Activated T-cell treated with anti-CD3 and anti-CD28 coated beads, Interleukin-2, amount 50 U/mL, for 1 hour (primary cell): ENCODE results near the gene NSF.
"Not testable (repeated sequence)": the region's sequence is repeated elsewhere in the genome, so short reads cannot be mapped to it uniquely, and the experiment has no call there.

Source experiments
- DNase-seq: peaks from one replicate; pipeline ENCODE4 v3.0.0-alpha.2; 2020

NSF gene

GRCh38 chr17:46632146-46632545 lies 41.7 kb downstream of the NSF start:
- not testable (repeated sequence) for DNase-seq

- not testable (repeated sequence) for DNase-seq
Measured at GRCh38 chr17:46634844-46635243, 44.4 kb downstream of the NSF start.

GRCh38 chr17:46641861-46642656 lies 51.6 kb downstream of the NSF start:
- not testable (repeated sequence) for DNase-seq

- DNase-seq: not testable (repeated sequence)
Measured at GRCh38 chr17:46647251-46647650, 56.8 kb downstream of the NSF start.

GRCh38 chr17:46647688-46648278 lies 57.3 kb downstream of the NSF start:
- not testable (repeated sequence) for DNase-seq

GRCh38 chr17:46649246-46649645 lies 58.8 kb downstream of the NSF start:
- DNase-seq: not testable (repeated sequence)

- DNase-seq: not testable (repeated sequence)
Measured at GRCh38 chr17:46652024-46652643, 61.7 kb downstream of the NSF start.

GRCh38 chr17:46658235-46658634 lies 67.8 kb downstream of the NSF start:
- not testable (repeated sequence) for DNase-seq

GRCh38 chr17:46659702-46660101 lies 69.2 kb downstream of the NSF start:
- not testable (repeated sequence) for DNase-seq

- DNase-seq: not testable (repeated sequence)
Measured at GRCh38 chr17:46663123-46663522, 72.7 kb downstream of the NSF start.

- DNase-seq: not testable (repeated sequence)
Measured at GRCh38 chr17:46663552-46663951, 73.1 kb downstream of the NSF start.

- not testable (repeated sequence) for DNase-seq
Measured at GRCh38 chr17:46665969-46666368, 75.5 kb downstream of the NSF start.

- not testable (repeated sequence) for DNase-seq
Measured at GRCh38 chr17:46670789-46671188, 80.3 kb downstream of the NSF start.

- not testable (repeated sequence) for DNase-seq
Measured at GRCh38 chr17:46672777-46673176, 82.3 kb downstream of the NSF start.

- DNase-seq: not testable (repeated sequence)
Measured at GRCh38 chr17:46677819-46678218, 87.3 kb downstream of the NSF start.

GRCh38 chr17:46683653-46684052 lies 93.2 kb downstream of the NSF start:
- not testable (repeated sequence) for DNase-seq

GRCh38 chr17:46685284-46685683 lies 94.8 kb downstream of the NSF start:
- not testable (repeated sequence) for DNase-seq

GRCh38 chr17:46692196-46692595 lies 101.7 kb downstream of the NSF start:
- not testable (repeated sequence) for DNase-seq

- not testable (repeated sequence) for DNase-seq
Measured at GRCh38 chr17:46693283-46693682, 102.8 kb downstream of the NSF start.

- DNase-seq: not testable (repeated sequence)
Measured at GRCh38 chr17:46696522-46696921, 106.1 kb downstream of the NSF start.

- not testable (repeated sequence) for DNase-seq
Measured at GRCh38 chr17:46699014-46699413, 108.5 kb downstream of the NSF start.

- no peak for DNase-seq
Measured at GRCh38 chr17:46717999-46718398, 127.5 kb downstream of the NSF start.

GRCh38 chr17:46719891-46720290 lies 129.4 kb downstream of the NSF start:
- no peak for DNase-seq

- DNase-seq: no peak
Measured at GRCh38 chr17:46720408-46720807, 129.9 kb downstream of the NSF start.
